K562 (cell line): ENCODE data around the gene ERP27. TPM values are rescaled to one million over a fixed set of nuclear protein-coding genes. Genes with fewer than 3 reads are reported as not detected.

Experiments used
- ATAC-seq: fragments of 200-7000 bp; cut with Tn5 transposase; 3 replicates; pipeline ENCODE4 v1.9.1; 2020; ENCODE audit warnings: moderate library complexity
- BruUV-seq: library from RNA; stranded (reverse); fragments of 400-500 nt; replicated peaks from 2 replicates; lab custom pipeline; 2021; lab: Mats Ljungman, UMichigan
- CTCF ChIA-PET: fragments of 300-600 bp; formaldehyde crosslinking; extraction: SDS; loops from one replicate; lab custom pipeline; 2021; ENCODE audit warnings: low intra/inter-chr PET ratio; lab: Yijun Ruan, JAX
- POLR2A ChIA-PET: fragments of 300-600, 350-650 bp; sonication (Branson Sonifier 250); formaldehyde crosslinking; extraction: SDS; loops from one replicate; lab custom pipeline; 2021; ENCODE audit warnings: antibody characterized with exemption, inconsistent platforms; lab: Yijun Ruan, JAX
- DNase-seq, 4 experiments: peaks; one replicate each; pipeline versions ENCODE4 v3.0.0 to v3.0.0-alpha.2; 2011 to 2018; ENCODE audit warnings: low spot score in 3 of 4, mixed read lengths in 3 of 4; ENCODE audit errors: extremely low read depth in 1 of 4
- FAIRE-seq: peaks from 2 replicates; lab custom pipeline; 2011; peaks lifted over from hg19 to GRCh38; lab: Jason Lieb, UNC
- H2AFZ ChIP-seq: 2 replicates; pipeline ENCODE4 v1.6.0; 2011; ENCODE audit warnings: low read depth, low read length, control low read depth, inconsistent platforms
- H3K27ac ChIP-seq: fragments of 200-600 bp; 3 replicates; pipeline ENCODE4 v1.8.0; 2011; ENCODE audit warnings: low read depth, mild to moderate bottlenecking, control low read depth, inconsistent platforms, low read length, moderate library complexity, mixed read lengths; ENCODE audit errors: extremely low read depth
- H3K27me3 ChIP-seq, 2 experiments: fragments of 300-600 bp in 1 of 2; 2 replicates in 1 of 2; 3 replicates in 1 of 2; pipeline versions ENCODE4 v1.6.0 to v1.8.0; 2011; ENCODE audit warnings: inconsistent platforms in 2 of 2, low read length in 2 of 2, mild to moderate bottlenecking in 1 of 2, mixed read lengths in 1 of 2, moderate library complexity in 1 of 2; ENCODE audit not compliant: control insufficient read depth in 2 of 2, insufficient read depth in 2 of 2
- H3K36me3 ChIP-seq: fragments of 300-600 bp; 3 replicates; pipeline ENCODE4 v1.8.0; 2011; ENCODE audit warnings: mild to moderate bottlenecking, low read length, inconsistent platforms; ENCODE audit not compliant: control insufficient read depth, insufficient read depth
- H3K4me1 ChIP-seq, 2 experiments: fragments of 200-600 bp in 1 of 2; replicated peaks in 1 of 2; 2 replicates in 1 of 2; 3 replicates in 1 of 2; pipeline versions ENCODE4 v1.5.1 to v1.8.0; 2011; ENCODE audit warnings: inconsistent platforms in 2 of 2, low read length in 2 of 2, mild to moderate bottlenecking in 1 of 2, mixed read lengths in 1 of 2, moderate library complexity in 1 of 2; ENCODE audit not compliant: control insufficient read depth in 2 of 2, insufficient read depth in 2 of 2
- H3K4me2 ChIP-seq: 2 replicates; pipeline ENCODE4 v1.6.1; 2011; ENCODE audit warnings: low read length, control low read depth, inconsistent platforms, mixed read lengths; ENCODE audit not compliant: insufficient read depth
- H3K4me3 ChIP-seq: fragments of 200-600 bp; sonication (generic), shearing (Covaris generic); 2 replicates; pipeline ENCODE4 v1.5.1; 2016; ENCODE audit warnings: control low read depth, inconsistent platforms
- H3K79me2 ChIP-seq: fragments of 200-600 bp; 3 replicates; pipeline ENCODE4 v1.8.0; 2011; ENCODE audit warnings: low read length, inconsistent platforms; ENCODE audit not compliant: control insufficient read depth, insufficient read depth
- H3K9ac ChIP-seq, 2 experiments: 2 replicates each; pipeline versions ENCODE4 v1.6.0 to v1.6.1; 2011; ENCODE audit warnings: low read depth in 2 of 2, low read length in 2 of 2, control low read depth in 1 of 2, inconsistent platforms in 1 of 2, mild to moderate bottlenecking in 1 of 2, mixed read lengths in 1 of 2; ENCODE audit not compliant: insufficient read depth in 1 of 2
- H3K9me1 ChIP-seq: one replicate; pipeline ENCODE4 v1.6.0; 2011; ENCODE audit warnings: inconsistent platforms, mild to moderate bottlenecking, low read length, moderate library complexity; ENCODE audit not compliant: control insufficient read depth, insufficient read depth
- H3K9me3 ChIP-seq: replicated peaks from 2 replicates; pipeline ENCODE4 v1.5.1; 2011; ENCODE audit warnings: low read depth, low read length, inconsistent platforms; ENCODE audit not compliant: control insufficient read depth, insufficient read depth
- H4K20me1 ChIP-seq: replicated peaks from 2 replicates; pipeline ENCODE4 v1.6.1; 2011; ENCODE audit warnings: low read length, inconsistent platforms, mixed read lengths; ENCODE audit not compliant: control insufficient read depth, insufficient read depth
- AFF1 ChIP-seq, 2 experiments: fragments of 450-650 bp; IDR thresholded peaks; 2 replicates each; pipeline ENCODE4 v1.6.1; 2018; ENCODE audit warnings: mild to moderate bottlenecking in 2 of 2, low read depth in 1 of 2; ENCODE audit not compliant: partially characterized antibody in 2 of 2
- BRD4 ChIP-seq: fragments of 200-600 bp; sonication (generic); IDR thresholded peaks from 2 replicates; pipeline ENCODE4 v1.6.1; 2017; ENCODE audit warnings: inconsistent platforms
- CCAR2 ChIP-seq: fragments of 200-400 bp; formaldehyde crosslinking; IDR thresholded peaks from 2 replicates; pipeline ENCODE4 v1.6.1; 2017; ENCODE audit warnings: mild to moderate bottlenecking, low read depth, low read length
- CREBBP ChIP-seq: IDR thresholded peaks from one replicate; pipeline ENCODE4 v1.6.1; 2012; ENCODE audit warnings: low read depth, mild to moderate bottlenecking, control low read depth, inconsistent platforms, low read length
- IFI16 ChIP-seq: fragments of 250-450 bp; sonication (Bioruptor Pico); IDR thresholded peaks from 2 replicates; pipeline ENCODE4 v2.1.2; 2022; ENCODE audit warnings: mild to moderate bottlenecking, inconsistent platforms
- SMAD3 ChIP-seq: fragments of 450-650 bp; formaldehyde crosslinking; conservative IDR thresholded peaks from 2 replicates; pipeline ENCODE4 v1.4.0; 2020; ENCODE audit warnings: mild to moderate bottlenecking
- TRIM24 ChIP-seq, 2 experiments: fragments of 450-650 bp; IDR thresholded peaks; 2 replicates each; pipeline ENCODE4 v1.6.1; 2016
- ZNF354B ChIP-seq: fragments of 250-450 bp; sonication (Bioruptor Pico); IDR thresholded peaks from 2 replicates; pipeline ENCODE4 v1.4.0; 2020
- WGBS: fragments of 100-300 bp; shearing (Covaris generic); methylation state at CpG from one replicate; pipeline ENCODE4 v1.1.6; 2016; ENCODE audit warnings: low coverage, mixed read lengths; ENCODE audit not compliant: insufficient coverage; ENCODE audit errors: missing lambda C conversion rate; 5-methylcytosine and 5-hydroxymethylcytosine counted together
- in situ Hi-C: fragments of 300-500 bp; cut with MboI; formaldehyde crosslinking; loops from 4 replicates; pipeline ENCODE4 v1.15.0; 2018; ENCODE audit warnings: inconsistent platforms, mixed read lengths
- intact Hi-C: fragments of 100-400 bp; cut with micrococcal nuclease; formaldehyde crosslinking; loops from 2 replicates; pipeline ENCODE4 v1.14.2; 2022
- polyA plus RNA-seq, 8 experiments: library from polyadenylated mRNA; depleted of rRNA in 4 of 8; stranded (reverse) in 5 of 8; unstranded in 3 of 8; fragments of >200 nt; fragmentation: Nextera tagmentation in 2 of 8; fragmentation: Illumina TruSeq in 1 of 8; extraction: Ambion mirVana in 2 of 8; extraction: Trizol in 1 of 8; gene quantifications; 2 replicates each; pipeline versions ENCODE4 v1.2.1 to v1.2.3, GENCODE V29; 2011 to 2014; ENCODE audit warnings: inconsistent platforms in 1 of 8, missing spikeins in 1 of 8
- total RNA-seq, 7 experiments: library from RNA; depleted of rRNA in 6 of 7; stranded (reverse); fragments of >200 nt in 6 of 7; fragmentation: Illumina TruSeq in 2 of 7; extraction: Trizol in 2 of 7; gene quantifications; 2 replicates each; pipeline versions ENCODE4 v1.2.1 to v1.2.3, GENCODE V29; 2011 to 2021; ENCODE audit warnings: low replicate concordance in 1 of 7

ERP27 gene
- total and polyA plus RNA-seq, 9 of the 15 experiments (the other 6 are each of a cell fraction or from before 2014, with no cell fraction given): 0.07 to 0.27 (median 0.11) TPM; not detected in 6

- H3K4me1 ChIP-seq: no peaks in the 10 kb centered on the region
- FAIRE-seq: no peak
These were observed 61.5 kb downstream of the ERP27 start for GRCh38 chr12:14876833-14877232.

GRCh38 chr12:14874882-14875281, 63.5 kb downstream of the ERP27 start:
- Histone ChIP-seq H4K20me1 (no peaks in the 10 kb centered on the region), H3K9me3 (no peaks in the 10 kb centered on the region), H3K9me1 (no peaks in the 10 kb centered on the region), H3K4me2 (no peak overlapping the region), H3K27ac (no peak overlapping the region), H3K27me3 (no peaks in the 10 kb centered on the region), H3K4me3 (no peak overlapping the region), H3K36me3 (no peaks in the 10 kb centered on the region), H3K4me1 (no peaks in the 10 kb centered on the region; a peak in 1 of 5 replicates), H2AFZ (no peak overlapping the region), H3K9ac (no peak overlapping the region), H3K79me2 (no peaks in the 10 kb centered on the region)
- BruUV-seq: no TSS peak
- intact Hi-C loops (no loop called here), in situ Hi-C loops (no loop called here)
- 5% methylated on average over 3 of the region's 3 CpGs for WGBS
- no peak for ATAC-seq
- POLR2A ChIA-PET: no interaction called here
- DNase-seq: no peak
- CTCF ChIA-PET: no interaction called here
- TF ChIP-seq AFF1 (IDR thresholded peaks at IDR 0.05; ENCODE audit: low read depth in 1 of 2, partially characterized antibody in 2 of 2) (no peak), IFI16 (no peak)
- no peak for FAIRE-seq

More at GRCh38 chr12:14876833-14877232, 61.5 kb downstream of the ERP27 start:
- no peaks in the 10 kb centered on the region for H3K79me2 ChIP-seq
- TF ChIP-seq CREBBP (no peak), BRD4 (no peak), SMAD3 (CRISPR knock-in tag) (no peak), ZNF354B (CRISPR knock-in tag) (no peak), TRIM24 (IDR thresholded peaks at IDR 0.05) (no peak), CCAR2 (no peak)
- ChIA-PET POLR2A (interaction anchor here (0.5 kb wide), 1 partner anchor 126 kb away, joined by 4 read pairs; no protein-coding TSS in a partner anchor), CTCF (no interaction called here)
- WGBS: 0% methylated on average over 2 of the region's 2 CpGs
- no peaks in the 10 kb centered on the region for H3K9me3 ChIP-seq
- no peak overlapping the region for H3K4me3 ChIP-seq
- no peaks in the 10 kb centered on the region for H3K36me3 ChIP-seq
- no peak overlapping the region for H3K27ac ChIP-seq
- no peaks in the 10 kb centered on the region for H4K20me1 ChIP-seq
- ATAC-seq (no peak), DNase-seq (no peak)
- in situ Hi-C loops: no loop called here
- no peak overlapping the region for H3K4me2 ChIP-seq
- H3K9ac ChIP-seq: no peak overlapping the region
- no peaks in the 10 kb centered on the region for H3K9me1 ChIP-seq
- intact Hi-C loops: no loop called here
- no peaks in the 10 kb centered on the region for H3K27me3 ChIP-seq
- H2AFZ ChIP-seq: no peak overlapping the region
- BruUV-seq: no TSS peak
